Measurements from ENCODE around the gene SORBS2.

DNA sequence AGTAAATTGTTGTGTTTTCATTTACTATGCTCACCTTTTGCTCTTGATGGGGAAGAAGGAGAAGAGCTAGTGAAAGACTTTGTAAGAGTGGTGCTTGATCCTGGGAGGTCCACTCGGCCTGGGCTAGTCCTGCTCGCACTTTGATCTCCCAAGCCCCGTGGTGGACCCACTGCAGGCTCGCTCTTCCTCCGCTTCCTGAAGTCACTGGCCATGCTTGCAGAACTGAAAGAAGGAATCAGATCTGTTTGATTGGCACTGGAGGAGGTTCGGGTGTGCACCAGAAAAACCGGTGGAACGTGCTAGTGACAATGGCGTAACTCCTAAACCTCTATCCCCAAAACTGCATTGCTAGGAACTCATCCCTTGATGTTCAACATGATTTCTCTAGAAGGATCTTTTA lies 185.2 kb downstream of the SORBS2 start:
- TF ChIP-seq, protein P1, sequence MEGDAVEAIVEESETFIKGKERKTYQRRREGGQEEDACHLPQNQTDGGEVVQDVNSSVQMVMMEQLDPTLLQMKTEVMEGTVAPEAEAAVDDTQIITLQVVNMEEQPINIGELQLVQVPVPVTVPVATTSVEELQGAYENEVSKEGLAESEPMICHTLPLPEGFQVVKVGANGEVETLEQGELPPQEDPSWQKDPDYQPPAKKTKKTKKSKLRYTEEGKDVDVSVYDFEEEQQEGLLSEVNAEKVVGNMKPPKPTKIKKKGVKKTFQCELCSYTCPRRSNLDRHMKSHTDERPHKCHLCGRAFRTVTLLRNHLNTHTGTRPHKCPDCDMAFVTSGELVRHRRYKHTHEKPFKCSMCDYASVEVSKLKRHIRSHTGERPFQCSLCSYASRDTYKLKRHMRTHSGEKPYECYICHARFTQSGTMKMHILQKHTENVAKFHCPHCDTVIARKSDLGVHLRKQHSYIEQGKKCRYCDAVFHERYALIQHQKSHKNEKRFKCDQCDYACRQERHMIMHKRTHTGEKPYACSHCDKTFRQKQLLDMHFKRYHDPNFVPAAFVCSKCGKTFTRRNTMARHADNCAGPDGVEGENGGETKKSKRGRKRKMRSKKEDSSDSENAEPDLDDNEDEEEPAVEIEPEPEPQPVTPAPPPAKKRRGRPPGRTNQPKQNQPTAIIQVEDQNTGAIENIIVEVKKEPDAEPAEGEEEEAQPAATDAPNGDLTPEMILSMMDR (IDR thresholded peaks at IDR 0.05): no peak
- no peak for TF ChIP-seq POLR2A (IDR thresholded peaks at IDR 0.05)

Measured in testis (tissue), 2 donors.